Activated naive CD4-positive, alpha-beta T cell treated with anti-CD3 and anti-CD28 coated beads for 36 hours (primary cell): ENCODE results near the gene SLC2A9. TPM values are rescaled to one million over a fixed set of nuclear protein-coding genes. Genes with fewer than 3 reads are reported as not detected.
A peak's percentile ranks its signal among the peaks of the same experiment; 100 is the strongest.

Experiments used
- CTCF ChIA-PET: fragments of 350-600 bp; sonication (Branson Sonifier 250); formaldehyde crosslinking; loops from one replicate; lab custom pipeline; 2021; ENCODE audit warnings: antibody characterized with exemption; lab: Charles Lee
- DNase-seq: peaks from one replicate; pipeline ENCODE4 v3.0.0-alpha.2; 2020
- H3K27ac Mint-ChIP-seq: one replicate; pipeline ENCODE4 v1.8.0; 2021; ENCODE audit warnings: mild to moderate bottlenecking, mixed read lengths
- H3K27me3 Mint-ChIP-seq: one replicate; pipeline ENCODE4 v1.8.0; 2021; ENCODE audit warnings: low read depth, mixed read lengths
- H3K36me3 Mint-ChIP-seq: one replicate; pipeline ENCODE4 v1.8.0; 2021; ENCODE audit warnings: low read depth, mixed read lengths
- H3K4me1 Mint-ChIP-seq: one replicate; pipeline ENCODE4 v1.8.0; 2021; ENCODE audit warnings: low read depth, mixed read lengths
- H3K4me3 Mint-ChIP-seq: one replicate; pipeline ENCODE4 v1.8.0; 2021; ENCODE audit warnings: mild to moderate bottlenecking, moderate library complexity, mixed read lengths
- H3K9me3 Mint-ChIP-seq: one replicate; pipeline ENCODE4 v1.8.0; 2021; ENCODE audit warnings: mixed read lengths
- intact Hi-C: fragments of 100-400 bp; cut with micrococcal nuclease; formaldehyde crosslinking; loops from one replicate; pipeline ENCODE4 v1.15.1; 2023
- total RNA-seq, 2 experiments: library from RNA; stranded (reverse); gene quantifications; one replicate each; pipeline ENCODE4 v1.2.3, GENCODE V29; 2021

SLC2A9 gene
- total RNA-seq, 2 experiments from 2014 or later, result 0.43 to 0.86 TPM

DNA sequence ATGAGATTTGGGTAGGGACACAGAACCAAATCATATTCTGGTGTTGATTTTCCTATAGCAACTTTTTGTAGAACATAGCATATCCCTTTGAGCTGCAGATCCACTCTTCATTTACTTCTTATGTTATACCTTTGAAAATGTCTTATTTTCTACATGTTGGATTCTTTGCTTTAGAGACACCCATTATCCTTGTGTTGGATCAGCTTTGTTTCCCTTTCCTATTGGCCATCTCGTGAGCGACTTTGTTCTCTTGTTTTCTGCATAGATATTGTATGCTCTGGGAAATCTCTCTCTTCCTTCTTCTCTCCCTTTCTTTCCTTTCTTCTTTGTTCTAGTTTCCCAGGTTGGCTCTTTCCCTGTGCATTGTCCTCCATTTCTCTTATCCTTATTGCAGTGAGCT is 180.2 kb downstream of the SLC2A9 start:
- peaks cover 21% of the 10 kb centered on the region for H3K9me3 Mint-ChIP-seq
- intact Hi-C loops, result no loop called here
- H3K27ac Mint-ChIP-seq, result no peak overlapping the region
- no peaks in the 10 kb centered on the region for H3K4me1 Mint-ChIP-seq
- CTCF ChIA-PET, result interaction anchor here (0.6 to 0.7 kb wide), 2 partner anchors 132 to 174 kb away, joined by 3 to 5 read pairs; no protein-coding TSS in a partner anchor
- no peaks in the 10 kb centered on the region for H3K27me3 Mint-ChIP-seq
- no peak overlapping the region for H3K4me3 Mint-ChIP-seq
- DNase-seq, result no peak
- H3K36me3 Mint-ChIP-seq, result no peaks in the 10 kb centered on the region

DNA sequence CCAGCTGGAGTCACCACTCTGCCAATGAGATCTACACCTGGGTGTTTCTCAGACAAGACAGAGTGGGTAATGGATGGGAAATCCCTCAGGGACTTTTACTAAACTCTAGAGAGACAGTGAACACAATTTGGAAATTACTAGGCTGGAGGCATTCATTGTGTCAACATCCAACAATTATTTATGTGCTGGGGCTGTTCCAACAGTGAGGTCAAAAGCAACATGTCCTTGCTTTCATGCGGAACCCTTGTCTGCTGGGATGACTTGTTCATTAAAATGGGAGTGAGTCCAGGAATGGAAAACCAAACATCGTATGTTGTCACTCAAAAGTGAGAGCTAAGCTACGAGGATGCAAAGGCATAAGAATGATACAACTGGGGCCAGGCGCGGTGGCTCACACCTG is 185.9 kb downstream of the SLC2A9 start:
- intact Hi-C loops, result no loop called here
- Mint-ChIP-seq H3K27me3 (peaks cover 3% of the 10 kb centered on the region), H3K9me3 (peaks cover 7% of the 10 kb centered on the region), H3K36me3 (no peaks in the 10 kb centered on the region), H3K4me3 (no peak overlapping the region), H3K27ac (no peak overlapping the region), H3K4me1 (no peaks in the 10 kb centered on the region)
- CTCF ChIA-PET, result no interaction called here
- no peak for DNase-seq

DNA sequence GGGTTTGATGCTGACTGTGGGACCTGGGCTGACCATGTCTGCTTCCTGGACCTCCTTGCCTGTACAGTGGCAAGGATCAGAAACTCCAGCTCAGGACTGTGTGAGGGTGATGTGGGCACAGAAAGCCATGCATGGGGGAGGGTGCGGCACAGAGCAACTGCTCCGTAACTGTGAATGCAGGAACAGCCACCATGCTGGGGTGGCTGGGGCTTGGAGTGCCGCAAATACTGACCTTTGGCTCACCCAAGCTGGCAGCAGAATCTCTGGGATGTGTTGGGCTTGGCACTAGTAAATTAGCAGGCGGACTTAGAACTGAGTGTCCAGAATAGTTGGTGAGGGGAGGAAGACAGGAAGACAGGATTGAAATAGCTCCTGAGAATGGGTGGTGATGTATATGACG is 187.9 kb downstream of the SLC2A9 start:
- H3K36me3 Mint-ChIP-seq, result no peaks in the 10 kb centered on the region
- no peaks in the 10 kb centered on the region for H3K9me3 Mint-ChIP-seq
- H3K27ac Mint-ChIP-seq, result no peak overlapping the region
- no peaks in the 10 kb centered on the region for H3K4me1 Mint-ChIP-seq
- intact Hi-C loops, result no loop called here
- no peak overlapping the region for H3K4me3 Mint-ChIP-seq
- CTCF ChIA-PET, result no interaction called here
- H3K27me3 Mint-ChIP-seq, result peaks cover 3% of the 10 kb centered on the region
- DNase-seq, result no peak

DNA sequence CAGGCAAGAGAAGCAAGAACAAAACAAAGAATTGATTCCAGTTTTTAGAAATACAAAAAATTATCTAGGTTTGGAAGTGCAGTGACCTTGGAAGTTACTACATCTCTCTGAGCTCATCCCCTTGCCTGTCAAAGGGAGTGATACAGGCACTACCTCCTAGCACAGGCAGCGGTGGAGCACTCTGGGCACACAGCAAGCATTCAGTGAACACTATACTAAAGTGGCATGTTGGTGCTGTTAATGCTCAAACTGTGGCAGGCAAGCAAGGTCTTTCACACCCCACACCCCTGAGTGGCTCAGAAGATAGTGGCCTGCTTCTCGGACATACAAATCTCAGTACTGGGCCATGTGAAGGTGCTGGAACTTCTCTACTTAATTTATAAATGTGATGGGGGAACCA is 188.7 kb downstream of the SLC2A9 start:
- Mint-ChIP-seq H3K9me3 (no peaks in the 10 kb centered on the region), H3K27ac (no peak overlapping the region), H3K36me3 (no peaks in the 10 kb centered on the region), H3K4me1 (no peaks in the 10 kb centered on the region), H3K27me3 (peaks cover 3% of the 10 kb centered on the region), H3K4me3 (no peak overlapping the region)
- no peak for DNase-seq
- intact Hi-C loops, result no loop called here
- CTCF ChIA-PET, result interaction anchor here (1.2 kb wide), 1 partner anchor 182 kb away, joined by 3 read pairs; no protein-coding TSS in a partner anchor

DNA sequence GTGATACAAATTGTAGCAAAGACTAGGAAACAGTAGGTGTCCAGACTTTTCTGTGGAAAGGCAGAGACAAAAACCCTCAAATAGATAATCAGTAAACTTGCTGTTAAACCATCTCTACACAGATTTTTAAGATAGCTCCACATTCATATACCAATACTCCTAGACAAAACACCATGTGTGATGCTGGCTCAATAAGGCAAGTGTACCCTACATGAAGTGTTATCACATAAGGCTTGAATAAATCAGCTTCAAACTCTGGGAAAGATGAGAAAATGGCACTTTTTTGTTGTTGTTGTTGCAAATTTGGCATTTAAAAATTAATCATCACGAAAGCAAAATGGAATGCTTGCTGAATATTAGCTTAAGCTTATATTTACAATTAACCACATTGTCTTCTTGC is 194.7 kb downstream of the SLC2A9 start:
- DNase-seq, result no peak
- CTCF ChIA-PET, result interaction anchor here (1.6 kb wide), 1 partner anchor 17 kb away, joined by 4 read pairs; no protein-coding TSS in a partner anchor
- no peak overlapping the region for H3K4me3 Mint-ChIP-seq
- H3K36me3 Mint-ChIP-seq, result no peaks in the 10 kb centered on the region
- no peaks in the 10 kb centered on the region for H3K9me3 Mint-ChIP-seq
- intact Hi-C loops, result loop anchor here (5.0 to 10.0 kb wide), 3 partner anchors 222 to 638 kb away; no protein-coding TSS in a partner anchor
- peaks cover 12% of the 10 kb centered on the region for H3K4me1 Mint-ChIP-seq
- H3K27me3 Mint-ChIP-seq, result peaks cover 4% of the 10 kb centered on the region
- no peak overlapping the region for H3K27ac Mint-ChIP-seq

DNA sequence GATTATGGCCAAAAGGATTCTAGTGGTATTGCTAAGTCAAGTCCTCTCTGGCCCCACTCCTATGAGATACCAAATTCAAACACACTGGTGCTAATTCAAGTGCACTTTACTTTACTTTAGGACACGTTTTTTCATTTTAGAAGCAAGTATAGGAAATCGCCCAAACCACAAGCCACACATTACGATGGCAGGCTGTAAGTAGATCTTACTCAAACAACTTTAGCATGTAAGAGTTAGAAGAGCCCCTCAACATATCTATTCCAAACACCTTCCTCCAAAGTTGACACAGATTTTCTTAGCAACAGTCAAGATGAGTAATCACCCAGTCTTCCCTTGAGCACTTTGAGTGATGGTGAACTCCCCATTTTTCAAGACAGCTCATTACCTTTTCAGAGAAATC is 196.2 kb downstream of the SLC2A9 start:
- Mint-ChIP-seq H3K4me1 (peaks cover 12% of the 10 kb centered on the region), H3K4me3 (no peak overlapping the region), H3K9me3 (no peaks in the 10 kb centered on the region), H3K27ac (no peak overlapping the region), H3K27me3 (peaks cover 4% of the 10 kb centered on the region), H3K36me3 (no peaks in the 10 kb centered on the region)
- intact Hi-C loops, result loop anchor here (1.0 to 10.0 kb wide), 6 partner anchors 9 to 640 kb away; no protein-coding TSS in a partner anchor
- CTCF ChIA-PET, result interaction anchor here (1.8 kb wide), 1 partner anchor 190 kb away, joined by 5 read pairs; no protein-coding TSS in a partner anchor
- peak; percentile 76 for DNase-seq

DNA sequence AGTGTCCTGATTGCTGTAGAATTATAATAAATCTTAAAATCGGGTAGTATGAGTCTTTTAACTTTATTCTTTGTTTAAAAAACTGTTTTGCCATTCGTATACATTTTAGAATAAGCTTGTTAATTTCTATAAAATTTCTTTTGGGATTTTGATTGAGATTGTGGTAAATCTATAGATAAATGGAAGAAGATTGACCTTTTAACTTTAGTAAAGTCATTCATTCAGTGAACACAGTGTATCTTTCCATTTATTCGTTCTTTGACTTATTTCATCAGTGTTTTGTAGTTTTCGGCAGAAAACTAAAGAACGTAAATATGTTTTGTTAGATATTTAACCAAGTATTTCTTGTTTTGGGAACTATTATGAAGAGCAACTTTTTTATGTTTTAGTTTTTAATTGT is 201.0 kb downstream of the SLC2A9 start:
- H3K4me1 Mint-ChIP-seq, result peaks cover 12% of the 10 kb centered on the region
- H3K27me3 Mint-ChIP-seq, result peaks cover 13% of the 10 kb centered on the region
- no peak overlapping the region for H3K27ac Mint-ChIP-seq
- H3K4me3 Mint-ChIP-seq, result no peak overlapping the region
- no peak for DNase-seq
- peaks cover 4% of the 10 kb centered on the region for H3K9me3 Mint-ChIP-seq
- intact Hi-C loops, result loop anchor here (10.0 kb wide), 2 partner anchors 216 to 644 kb away; no protein-coding TSS in a partner anchor
- CTCF ChIA-PET, result no interaction called here
- no peaks in the 10 kb centered on the region for H3K36me3 Mint-ChIP-seq

DNA sequence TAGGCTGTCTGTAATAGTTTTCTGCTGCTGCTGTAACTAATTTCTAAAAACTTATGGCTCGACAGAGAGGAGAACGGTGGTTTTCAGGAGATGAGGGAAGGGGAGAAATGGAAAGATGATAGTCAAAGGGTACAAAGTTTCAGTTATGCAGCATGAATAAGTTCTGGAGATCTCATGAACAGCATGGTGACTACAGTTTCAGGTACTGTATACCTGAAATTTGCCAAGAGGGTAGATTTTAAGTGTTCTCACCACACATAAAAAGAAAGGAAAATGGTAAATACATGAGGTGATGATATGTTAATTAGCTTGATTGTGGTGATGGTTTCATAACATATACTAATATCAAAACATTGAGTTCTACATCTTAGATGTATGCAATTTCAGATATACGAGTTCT is 205.0 kb downstream of the SLC2A9 start:
- intact Hi-C loops, result loop anchor here (1.0 kb wide), 1 partner anchor 9 kb away; no protein-coding TSS in a partner anchor
- Mint-ChIP-seq H3K36me3 (no peaks in the 10 kb centered on the region), H3K27ac (no peak overlapping the region), H3K9me3 (peaks cover 4% of the 10 kb centered on the region), H3K27me3 (peaks cover 22% of the 10 kb centered on the region), H3K4me1 (peaks cover 5% of the 10 kb centered on the region), H3K4me3 (no peak overlapping the region)
- CTCF ChIA-PET, result no interaction called here
- DNase-seq, result no peak

DNA sequence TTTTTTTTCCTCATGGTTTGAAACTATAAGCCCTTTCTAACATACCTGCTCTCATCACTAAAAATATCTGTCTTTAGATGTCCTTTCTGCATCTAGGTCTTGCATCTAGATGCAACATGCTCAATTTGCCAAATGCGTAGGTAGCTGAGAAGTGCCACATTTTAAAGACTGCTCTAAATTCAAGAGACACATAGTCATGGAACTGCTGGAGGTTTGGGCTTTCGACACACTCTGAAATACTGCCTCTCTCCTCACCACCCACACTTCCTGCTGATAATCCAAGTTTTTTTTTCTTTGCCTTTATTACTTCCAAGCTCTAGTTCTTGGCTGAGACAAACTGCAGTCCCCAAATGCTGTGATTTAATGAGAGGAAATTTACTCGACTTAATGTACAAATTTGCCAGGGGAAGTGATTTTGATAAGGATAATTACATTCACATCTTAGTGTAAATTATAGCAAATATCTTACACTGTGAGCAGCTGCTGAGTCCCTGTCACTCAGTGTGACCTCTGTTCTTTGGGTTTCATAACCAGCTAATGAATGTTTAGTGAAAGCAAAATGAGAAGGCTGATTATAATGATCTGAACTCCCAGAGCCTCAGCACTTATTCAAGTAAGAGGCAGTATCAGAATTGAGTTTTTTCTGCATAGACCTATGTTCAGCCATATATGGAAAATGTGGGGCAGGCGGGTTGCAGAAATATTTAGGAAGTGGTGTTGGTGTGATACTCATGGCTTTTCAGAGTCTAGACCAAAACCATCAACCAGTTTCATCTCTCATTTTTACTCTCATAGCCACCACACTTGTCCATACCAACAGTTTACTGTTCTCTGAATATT is 208.6 kb downstream of the SLC2A9 start:
- CTCF ChIA-PET, result interaction anchor here (0.7 to 1.2 kb wide), 3 partner anchors 126 to 203 kb away, joined by 3 read pairs; no protein-coding TSS in a partner anchor
- Mint-ChIP-seq H3K4me1 (peaks cover 5% of the 10 kb centered on the region), H3K27me3 (peaks cover 29% of the 10 kb centered on the region), H3K27ac (no peak overlapping the region), H3K9me3 (no peaks in the 10 kb centered on the region), H3K4me3 (no peak overlapping the region), H3K36me3 (no peaks in the 10 kb centered on the region)
- intact Hi-C loops, result no loop called here
- no peak for DNase-seq

DNA sequence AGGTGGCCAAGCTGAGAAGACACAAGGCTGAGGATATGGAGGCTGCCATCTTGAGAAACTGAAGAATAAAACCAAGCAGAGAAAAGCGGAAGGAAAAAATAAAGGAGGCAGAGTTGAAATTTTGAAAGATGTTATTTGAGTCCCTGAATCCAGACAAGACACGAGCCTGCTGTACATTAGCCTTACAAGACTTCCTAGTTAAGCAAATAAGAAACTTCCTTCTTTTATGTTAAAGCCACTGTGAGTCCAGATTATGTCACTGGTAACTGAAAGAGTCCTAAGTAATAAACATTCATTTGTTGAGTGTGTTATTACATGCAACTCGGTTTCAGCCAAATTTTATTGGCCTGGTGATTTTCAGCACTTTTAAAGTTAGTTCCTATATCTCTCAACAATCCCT is 209.5 kb downstream of the SLC2A9 start:
- H3K9me3 Mint-ChIP-seq, result no peaks in the 10 kb centered on the region
- intact Hi-C loops, result no loop called here
- no peak overlapping the region for H3K27ac Mint-ChIP-seq
- no peak overlapping the region for H3K4me3 Mint-ChIP-seq
- no peaks in the 10 kb centered on the region for H3K36me3 Mint-ChIP-seq
- no peak for DNase-seq
- CTCF ChIA-PET, result no interaction called here
- peaks cover 22% of the 10 kb centered on the region for H3K27me3 Mint-ChIP-seq
- peaks cover 3% of the 10 kb centered on the region for H3K4me1 Mint-ChIP-seq

DNA sequence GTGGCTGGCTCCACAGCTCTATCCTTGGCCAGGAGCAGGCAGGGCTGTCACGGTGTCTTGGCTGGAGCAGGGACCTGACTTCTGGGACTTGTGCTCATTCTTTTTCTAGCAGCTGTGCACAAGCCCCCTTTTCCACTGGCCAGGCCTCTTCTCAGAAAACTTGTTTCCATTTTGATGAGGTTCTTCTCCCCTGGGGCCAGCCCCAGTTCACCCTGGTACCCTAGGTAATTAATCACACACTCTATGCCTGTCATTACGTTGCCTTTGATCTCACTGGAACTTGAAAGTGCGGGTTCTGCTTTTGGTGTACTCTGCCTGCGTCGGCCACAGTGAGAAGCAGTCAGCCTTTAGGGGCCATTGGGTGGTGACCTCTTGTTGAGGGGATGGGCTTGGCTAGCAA is 213.2 kb downstream of the SLC2A9 start:
- no peaks in the 10 kb centered on the region for H3K36me3 Mint-ChIP-seq
- H3K9me3 Mint-ChIP-seq, result no peaks in the 10 kb centered on the region
- peaks cover 13% of the 10 kb centered on the region for H3K27me3 Mint-ChIP-seq
- H3K4me3 Mint-ChIP-seq, result no peak overlapping the region
- no peaks in the 10 kb centered on the region for H3K4me1 Mint-ChIP-seq
- CTCF ChIA-PET, result no interaction called here
- intact Hi-C loops, result no loop called here
- no peak for DNase-seq
- no peak overlapping the region for H3K27ac Mint-ChIP-seq

DNA sequence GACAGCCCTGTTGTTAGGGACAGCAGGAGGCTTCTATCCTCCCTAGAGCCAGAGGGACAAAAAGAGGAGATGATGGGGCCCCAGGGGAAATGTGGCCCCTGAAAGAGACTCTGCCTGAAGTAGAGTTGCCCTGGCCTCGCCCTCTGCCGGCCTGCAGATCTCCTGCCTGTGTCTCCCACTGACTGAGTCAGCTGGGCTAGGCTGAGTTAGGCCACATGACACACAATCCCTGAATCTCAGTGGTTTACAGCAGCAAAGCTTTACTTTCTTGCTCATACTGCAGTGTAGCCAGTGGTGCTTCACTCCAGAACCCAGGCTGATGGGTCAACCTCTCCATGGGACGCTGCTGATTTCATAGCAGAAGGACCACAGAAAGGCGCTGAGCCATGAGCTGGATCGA is 216.4 kb downstream of the SLC2A9 start:
- H3K9me3 Mint-ChIP-seq, result no peaks in the 10 kb centered on the region
- CTCF ChIA-PET, result no interaction called here

More for the DNA sequence above, 216.4 kb downstream of the SLC2A9 start:
- Mint-ChIP-seq H3K27me3 (peaks cover 18% of the 10 kb centered on the region), H3K4me1 (no peaks in the 10 kb centered on the region), H3K36me3 (no peaks in the 10 kb centered on the region), H3K4me3 (no peak overlapping the region), H3K27ac (no peak overlapping the region)
- intact Hi-C loops, result no loop called here
- no peak for DNase-seq
